Inferior parietal cortex (tissue), 1 donor: ENCODE data around the gene KRT39.

Experiments used
- DNase-seq: peaks from one replicate; pipeline ENCODE4 v3.0.0-alpha.2; 2016; ENCODE audit errors: extremely low spot score

Gene KRT39

DNA sequence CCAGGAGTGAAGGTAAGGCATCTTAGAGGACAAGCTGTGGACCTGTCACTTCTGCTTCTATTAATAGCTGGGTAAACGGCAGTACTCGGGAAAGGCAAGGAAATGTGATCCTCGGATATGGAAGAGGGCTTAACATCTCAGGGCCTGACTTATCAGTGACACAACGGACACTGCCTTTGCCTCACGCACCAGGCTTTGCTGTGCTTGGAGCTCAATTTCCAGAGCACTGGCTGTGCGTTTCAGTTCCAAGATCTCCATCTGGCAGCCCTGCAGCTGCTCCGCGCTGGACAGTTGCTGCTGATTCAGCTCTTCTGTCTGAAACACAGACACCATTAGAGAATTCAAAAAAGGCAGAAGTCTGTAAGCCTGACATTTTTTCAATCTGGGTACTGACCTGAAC is 13.8 kb upstream of the KRT39 start:
- peak; percentile 47 for DNase-seq

DNA sequence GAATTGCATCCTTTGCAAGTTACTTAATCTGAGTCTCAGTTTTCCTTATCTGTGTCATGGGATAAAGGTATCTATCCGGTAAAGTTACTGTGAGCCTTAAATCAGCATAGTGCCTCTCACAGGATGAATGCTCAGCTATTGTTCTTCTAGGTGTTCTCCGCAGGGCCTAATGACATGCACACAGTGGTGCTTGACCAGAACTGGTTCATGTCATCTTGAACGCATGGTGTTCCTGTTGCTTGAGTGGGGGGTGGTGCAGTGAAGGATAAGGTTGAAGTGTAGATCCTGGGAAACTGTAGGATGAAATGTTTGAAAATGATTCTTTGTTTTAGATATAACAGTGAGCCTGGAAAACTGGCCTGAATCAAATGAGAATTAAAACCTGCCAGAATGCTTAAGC is 13.4 kb upstream of the KRT39 start:
- DNase-seq: no peak

DNA sequence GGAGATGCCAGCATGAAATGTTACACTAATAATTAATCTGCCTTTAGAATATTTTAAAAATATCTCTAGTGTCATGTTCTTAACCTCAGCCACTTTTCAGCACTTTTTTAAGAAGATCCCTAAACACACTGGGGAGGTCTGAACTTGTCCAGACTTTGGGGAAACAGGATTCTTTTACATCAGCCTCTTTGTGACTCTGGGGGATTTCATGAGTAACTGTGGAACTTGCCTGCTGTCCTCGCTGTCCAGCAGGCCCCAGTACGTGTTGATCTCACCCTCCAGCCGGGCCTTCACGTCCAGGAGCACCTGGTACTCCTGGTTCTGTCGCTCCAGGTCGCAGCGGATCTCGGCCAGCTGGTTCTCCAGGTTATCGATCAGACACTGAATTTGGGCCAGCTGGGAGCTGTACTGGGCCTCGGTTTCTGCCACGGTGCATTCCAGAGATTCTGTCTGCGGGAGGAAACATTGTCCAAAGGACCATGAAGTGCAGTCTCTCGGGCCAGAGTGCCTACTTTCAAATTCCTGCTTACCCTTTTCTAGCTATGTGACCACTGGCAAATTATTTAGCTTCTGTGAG is 11.9 kb upstream of the KRT39 start:
- DNase-seq: no peak

DNA sequence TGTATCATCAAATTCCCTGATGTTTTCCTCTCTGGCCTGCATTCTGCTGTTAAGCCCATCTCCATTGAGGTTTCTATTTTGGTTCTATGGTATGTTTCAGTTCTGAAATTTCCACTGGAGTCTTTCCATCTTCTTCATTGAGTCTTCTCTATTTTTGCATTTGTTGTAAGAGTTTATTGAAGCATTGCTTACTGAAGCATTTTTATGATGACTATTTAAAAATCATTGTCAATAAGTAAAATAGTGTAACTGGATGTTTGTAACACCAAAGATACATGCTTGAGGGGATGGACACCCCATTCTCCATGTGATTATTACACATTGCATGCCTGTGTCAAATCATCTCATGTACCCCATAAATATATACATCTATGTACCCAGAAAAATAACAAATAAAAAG is 8.8 kb upstream of the KRT39 start:
- no peak for DNase-seq

DNA sequence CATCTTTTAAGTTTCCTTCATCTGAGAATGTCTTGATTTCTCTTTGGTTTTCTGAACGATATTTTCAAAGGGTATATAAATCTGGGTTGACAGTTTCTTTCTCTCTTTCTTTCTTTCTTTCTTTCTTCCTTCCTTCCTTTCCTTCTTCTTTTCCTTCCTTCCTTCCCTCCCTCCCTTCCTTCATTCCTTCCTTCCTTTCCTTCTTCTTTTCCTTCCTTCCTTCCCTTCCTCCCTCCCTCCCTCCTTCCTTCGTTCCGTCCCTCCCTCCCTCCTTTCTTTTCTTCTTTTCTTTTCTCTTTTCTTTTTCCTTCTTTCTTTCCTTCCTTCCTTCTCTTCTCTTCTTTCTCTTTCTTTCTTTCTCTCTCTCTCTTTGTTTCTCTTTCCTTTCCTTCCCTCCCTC is 7.6 kb upstream of the KRT39 start:
- no peak for DNase-seq

DNA sequence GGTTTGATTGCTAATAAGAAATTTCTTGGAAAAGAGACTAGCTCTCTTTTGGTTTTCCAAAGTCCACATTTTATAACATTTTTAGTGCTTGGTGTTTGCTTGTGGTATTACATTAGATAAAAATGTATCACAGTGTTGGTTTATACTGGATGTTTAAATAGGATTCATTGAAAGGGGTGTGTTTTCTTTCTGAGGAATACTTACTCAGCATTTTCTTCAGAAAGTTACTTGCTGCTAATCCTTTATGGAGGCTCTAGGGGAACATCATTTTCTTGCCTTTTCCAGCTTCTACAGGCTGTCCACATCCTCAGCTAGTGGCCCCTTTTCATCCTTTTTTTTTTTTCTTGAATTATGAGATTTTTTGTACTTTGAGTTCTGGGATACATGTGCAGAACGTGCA is 834 bp upstream of the KRT39 start:
- DNase-seq: no peak

DNA sequence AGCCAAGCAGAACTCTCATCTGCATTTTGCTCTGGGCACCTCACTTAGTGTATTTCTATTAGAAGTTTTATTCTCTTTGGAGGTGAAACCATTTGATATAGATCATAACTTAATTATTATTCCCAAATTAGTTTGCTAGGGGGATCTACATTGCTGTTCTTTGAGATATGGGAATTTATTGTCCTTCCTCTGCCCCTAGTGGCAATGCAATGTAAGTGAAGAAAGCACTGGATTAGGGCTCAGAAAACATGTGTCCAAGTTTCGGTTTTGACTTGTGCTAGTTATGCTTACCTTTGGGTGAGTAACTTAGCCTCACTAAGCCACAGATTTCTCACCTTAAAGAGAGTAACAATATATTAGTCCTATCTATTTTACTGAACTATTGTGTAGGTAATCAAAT is 2.9 kb downstream of the KRT39 start:
- no peak for DNase-seq

DNA sequence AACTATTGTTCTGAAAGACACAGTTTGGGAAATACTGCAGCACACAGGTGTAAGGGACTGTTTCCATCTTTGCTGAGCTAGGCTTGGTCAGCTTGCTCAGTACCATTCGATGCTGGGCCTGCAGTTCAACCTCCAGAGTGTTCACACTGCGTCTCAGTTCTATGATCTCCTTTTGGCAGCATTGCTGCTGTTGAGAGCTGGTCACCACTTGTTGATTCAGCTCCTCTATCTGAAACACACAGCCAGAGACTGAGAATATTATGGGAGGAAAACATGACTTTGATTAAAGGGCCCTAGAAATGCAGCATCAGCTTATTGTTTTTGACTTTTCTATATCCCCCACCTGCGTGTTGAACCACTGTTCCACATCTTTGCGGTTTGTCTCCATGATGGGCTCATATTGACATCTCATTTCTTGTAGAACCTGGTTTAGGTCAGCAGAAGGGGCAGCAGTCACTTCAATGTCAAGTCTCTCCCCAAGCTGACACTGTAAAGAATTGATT is 4.6 kb downstream of the KRT39 start:
- DNase-seq: no peak

DNA sequence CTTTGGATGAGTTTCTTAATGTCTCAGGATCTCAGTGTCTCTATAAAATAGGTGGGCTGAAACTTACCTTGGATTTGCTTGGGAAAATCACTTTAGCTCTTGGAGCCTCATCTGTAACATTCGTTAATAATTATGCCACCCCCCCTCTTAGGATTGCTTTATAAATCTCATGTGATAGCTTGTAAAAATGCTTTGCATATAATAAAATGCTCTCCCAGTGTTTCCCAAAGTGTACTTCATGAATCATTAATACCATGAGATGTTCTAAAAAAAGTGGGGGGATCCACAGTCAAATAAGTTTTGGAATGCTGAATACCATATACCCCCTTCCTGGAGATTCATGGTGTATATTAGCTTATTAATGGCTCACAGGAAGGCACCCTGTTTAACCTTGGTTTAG is 5.2 kb downstream of the KRT39 start:
- DNase-seq: no peak

DNA sequence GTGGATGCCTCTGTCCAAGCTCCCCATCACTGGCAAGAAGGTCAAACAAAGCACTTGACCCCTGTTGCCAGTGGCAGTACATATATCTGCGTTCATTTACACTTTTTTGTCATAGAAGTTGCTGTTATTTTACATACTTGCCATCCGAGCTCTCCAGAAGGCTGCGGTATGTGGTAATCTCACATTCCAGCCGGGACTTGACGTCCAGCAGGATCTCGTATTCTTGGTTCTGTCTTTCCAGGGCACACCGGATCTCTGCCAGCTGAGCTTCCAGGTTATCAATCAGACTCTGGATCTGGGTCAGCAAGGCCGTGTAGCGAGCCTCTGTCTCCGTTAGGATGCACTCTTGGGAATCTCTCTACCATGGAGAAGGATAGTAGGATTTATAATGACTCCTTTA is 6.6 kb downstream of the KRT39 start:
- no peak for DNase-seq

DNA sequence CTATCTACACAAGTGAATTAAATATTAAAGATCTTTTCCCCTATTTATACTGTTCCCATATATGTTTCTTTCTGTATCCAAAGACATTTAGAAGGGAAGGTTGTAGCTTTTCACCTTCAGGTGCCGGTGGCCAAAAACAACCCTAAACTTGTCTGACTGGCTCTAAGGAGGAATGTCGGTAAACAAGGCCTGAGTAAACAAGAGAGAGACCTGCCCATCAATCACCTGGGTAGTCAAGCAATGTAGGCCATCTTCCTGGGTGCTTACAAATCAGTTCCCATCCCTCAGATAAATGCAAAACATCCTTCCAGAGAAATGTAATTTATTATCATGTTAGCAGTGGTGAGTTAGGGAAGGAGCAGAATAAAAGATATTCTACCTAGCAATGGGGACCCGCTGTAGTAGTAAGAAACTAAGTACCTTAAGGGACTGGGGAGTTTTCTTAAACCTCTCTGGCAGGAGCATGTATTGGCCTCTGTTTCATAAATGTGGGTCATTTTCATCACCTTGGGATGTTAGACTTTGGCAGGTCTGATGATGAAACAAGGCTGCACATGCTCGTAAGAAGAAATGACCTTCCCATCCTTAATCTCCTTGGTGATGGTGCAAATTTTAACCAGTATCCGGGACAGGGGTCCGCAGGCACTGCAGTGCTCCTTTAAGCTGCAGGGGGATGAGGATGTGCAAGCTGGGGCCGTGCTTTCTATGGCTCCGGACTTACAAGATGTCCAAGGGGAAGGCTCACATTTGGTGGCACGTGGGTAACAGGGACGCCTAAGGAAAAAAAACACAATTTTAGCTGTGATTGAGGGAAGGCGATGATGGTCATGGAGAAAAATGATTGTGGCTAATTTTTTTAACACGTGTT is 8.4 kb downstream of the KRT39 start:
- no peak for DNase-seq

DNA sequence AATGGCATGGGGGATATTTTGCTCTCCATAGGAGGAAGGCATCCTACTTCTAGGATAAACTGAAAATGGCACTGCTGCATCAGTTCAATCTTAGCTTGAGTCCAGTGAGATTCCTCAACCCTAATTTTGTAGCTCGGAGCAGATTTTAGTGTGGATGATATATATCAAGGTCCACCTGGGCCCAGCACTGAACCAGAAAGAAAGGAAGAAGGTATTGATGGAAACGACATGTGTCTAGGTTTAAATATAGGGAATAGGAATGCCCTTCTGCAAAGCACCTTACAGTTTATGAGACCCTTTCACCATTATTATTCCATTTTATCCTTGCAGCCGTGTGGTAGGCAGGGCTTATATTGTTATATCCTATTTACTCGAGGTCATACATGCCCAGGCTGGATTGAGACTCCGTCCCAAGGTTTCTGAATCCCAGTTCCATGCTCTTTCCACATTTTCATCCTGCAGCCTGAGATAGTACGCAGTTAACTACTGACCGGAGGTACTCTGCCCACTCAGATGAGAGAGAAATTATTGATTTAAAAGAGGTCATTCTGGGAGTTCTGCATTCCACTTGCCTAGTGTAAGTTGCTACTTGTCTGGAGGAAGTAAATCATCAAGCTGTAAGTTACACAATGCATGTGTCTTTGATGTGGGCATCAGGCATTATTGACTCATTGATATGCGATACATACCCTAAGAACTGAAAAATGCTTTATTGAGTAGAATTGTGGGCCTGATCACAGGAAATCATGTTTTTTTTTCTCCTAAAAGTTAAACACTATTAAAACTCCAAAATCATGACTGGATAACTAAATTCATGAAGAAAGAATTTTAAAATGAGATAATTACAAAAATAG is 10.1 kb downstream of the KRT39 start:
- no peak for DNase-seq

DNA sequence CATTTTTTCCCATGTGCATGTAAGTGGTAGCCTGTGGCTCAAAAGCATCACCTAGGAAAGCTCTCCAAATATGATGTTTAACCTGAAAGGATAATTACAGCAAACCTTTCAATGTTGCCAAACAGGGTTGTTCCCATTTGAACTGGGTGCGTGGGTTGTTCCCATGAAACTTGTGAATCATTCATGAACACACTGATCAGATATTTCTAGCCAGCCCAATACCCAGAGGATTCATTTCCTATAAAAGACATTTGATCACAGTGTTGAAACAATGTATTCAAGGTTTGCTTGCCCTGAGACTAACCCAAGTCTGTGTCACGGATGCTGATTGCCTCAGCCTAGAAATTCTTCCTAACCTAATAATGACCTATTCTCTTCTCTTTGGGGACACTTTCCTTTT is 12.9 kb downstream of the KRT39 start:
- no peak for DNase-seq

DNA sequence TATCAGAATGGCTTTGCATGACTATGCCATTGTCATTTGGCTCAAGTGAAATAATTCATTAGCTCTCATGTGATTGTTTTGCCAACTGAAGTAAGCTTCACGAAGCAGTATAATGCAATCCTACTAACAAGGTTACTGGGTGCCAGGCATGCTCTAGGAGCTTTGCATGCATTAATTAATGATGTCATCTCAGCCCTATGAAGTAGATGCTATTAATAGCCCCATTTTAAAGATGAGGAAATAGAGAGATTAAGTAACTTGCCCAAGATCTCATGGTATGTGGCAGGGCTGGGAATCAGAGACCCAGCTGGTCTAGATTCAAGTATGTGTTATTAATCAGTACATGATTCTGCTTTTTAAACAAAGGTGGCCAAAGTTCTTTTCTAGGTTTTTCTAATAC is 14.1 kb downstream of the KRT39 start:
- no peak for DNase-seq

DNA sequence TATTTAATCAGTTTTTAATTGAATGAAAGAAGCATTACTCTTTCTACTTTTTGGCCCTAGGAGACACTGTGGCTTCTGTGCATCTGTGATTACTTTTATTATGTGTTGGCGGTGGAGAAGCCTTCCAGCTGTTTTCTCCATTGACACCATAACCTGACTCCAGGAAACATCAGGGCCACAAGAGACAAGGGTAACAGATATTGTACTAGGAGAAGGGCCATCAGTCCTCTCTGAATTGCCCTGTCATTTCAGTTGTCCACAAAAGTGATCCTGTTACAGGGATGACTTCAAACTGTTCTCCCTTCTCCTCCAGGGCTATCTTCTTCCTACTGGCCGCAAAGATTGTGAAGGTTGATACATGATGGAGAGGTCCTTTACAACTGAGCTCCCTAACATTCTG is 14.6 kb downstream of the KRT39 start:
- no peak for DNase-seq

DNA sequence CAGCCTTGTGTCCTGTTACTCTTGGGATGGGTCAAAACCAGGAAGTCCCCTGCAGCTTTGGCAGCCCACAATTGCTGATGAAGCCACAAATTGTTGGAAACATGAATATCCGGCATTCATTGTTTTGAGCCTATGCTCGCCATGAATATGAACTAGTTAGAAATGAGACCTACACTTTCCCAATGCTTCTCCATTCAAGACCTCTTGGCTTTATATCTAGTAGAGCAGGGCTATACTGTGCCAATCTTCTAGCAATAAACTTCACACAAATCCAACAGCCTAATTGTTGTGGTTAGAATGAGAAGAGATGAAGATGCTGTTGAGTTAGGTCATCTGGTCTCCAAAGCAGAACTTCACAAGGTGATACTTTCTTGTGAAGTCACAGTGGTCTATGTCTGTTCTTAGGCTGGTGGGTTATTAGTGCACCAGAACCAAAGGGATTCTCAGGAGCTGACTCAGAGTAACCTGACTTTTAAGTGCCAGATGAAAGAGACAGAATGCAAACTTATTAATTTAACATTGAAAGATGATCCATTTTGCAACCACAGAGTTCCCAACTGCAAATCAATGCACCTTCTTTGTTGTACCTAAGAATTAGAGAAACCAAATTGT is 15.6 kb downstream of the KRT39 start:
- no peak for DNase-seq

DNA sequence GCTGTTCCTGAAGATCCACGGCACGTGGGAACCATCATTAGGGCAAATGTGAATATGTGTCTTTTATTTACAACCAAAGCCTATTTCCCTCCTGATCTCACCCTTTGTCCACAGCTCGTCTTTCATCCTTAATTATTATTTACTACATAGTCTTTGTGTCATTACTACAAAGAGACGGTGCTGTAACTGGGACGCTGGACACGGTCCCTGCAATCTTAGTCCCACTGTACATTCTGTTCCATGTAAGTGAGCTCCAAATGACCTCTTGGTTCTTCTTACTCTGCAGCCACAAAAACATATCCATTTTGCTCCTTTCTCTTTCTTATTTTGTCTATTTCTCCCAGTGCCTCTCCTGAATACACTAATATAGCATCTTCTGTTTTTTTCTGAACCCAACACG is 16.6 kb downstream of the KRT39 start:
- DNase-seq: no peak

DNA sequence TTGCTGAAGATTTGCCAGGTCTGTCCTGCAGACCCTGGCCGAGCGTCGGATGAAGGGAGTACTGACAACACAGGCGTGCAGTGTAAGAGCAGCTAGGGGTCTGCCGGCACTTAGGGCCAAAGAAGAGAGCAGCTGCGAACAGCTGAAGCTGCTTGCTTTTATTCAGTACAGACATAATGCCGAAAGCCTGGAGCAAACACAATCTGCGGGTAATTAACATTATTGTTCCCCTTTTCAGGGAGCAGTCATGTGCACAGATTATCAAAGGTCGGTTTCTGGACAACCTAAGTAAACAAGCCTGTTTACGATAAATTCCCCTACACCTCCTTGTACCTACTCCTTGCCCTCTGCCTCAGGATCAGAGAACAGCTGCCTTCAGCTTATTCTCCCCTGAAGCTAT is 17.3 kb downstream of the KRT39 start:
- DNase-seq: no peak

DNA sequence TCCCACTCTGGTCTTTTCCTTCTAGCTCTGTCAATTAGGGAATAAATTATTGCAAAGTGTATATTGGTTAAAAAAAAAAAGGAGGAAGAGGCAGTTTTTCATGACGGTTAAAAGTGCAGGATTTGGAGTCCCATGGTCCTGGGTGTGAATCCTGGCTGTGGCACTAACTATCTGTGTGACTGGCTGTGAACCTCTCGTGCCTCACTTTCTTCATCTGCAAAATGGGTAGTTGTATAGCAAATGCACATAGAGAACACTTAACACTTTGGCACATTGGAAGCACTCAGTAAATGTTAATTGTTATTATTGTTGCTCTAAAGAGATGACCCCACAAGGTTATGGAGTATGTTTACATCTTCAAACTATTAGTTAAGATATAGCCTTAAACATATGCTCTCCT is 18.8 kb downstream of the KRT39 start:
- no peak for DNase-seq

DNA sequence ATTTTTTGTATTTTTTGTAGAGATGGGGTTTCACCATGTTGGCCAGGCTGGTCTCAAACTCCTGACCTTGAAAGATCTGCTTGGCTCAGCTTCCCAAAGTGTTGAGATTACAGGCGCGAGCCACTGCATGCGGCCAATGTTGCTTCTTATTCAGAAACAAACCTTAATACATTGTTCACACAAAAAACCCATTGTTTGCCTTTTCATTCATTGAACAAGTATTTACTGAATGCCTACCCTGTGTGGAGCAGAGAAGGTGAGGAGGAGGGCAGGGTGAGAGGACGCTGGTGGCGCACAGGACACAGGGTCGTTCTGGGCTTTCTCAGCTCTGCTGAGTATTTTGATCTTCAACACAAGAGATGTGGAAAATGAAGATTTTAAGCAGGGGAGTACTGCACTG is 21.3 kb downstream of the KRT39 start:
- no peak for DNase-seq

DNA sequence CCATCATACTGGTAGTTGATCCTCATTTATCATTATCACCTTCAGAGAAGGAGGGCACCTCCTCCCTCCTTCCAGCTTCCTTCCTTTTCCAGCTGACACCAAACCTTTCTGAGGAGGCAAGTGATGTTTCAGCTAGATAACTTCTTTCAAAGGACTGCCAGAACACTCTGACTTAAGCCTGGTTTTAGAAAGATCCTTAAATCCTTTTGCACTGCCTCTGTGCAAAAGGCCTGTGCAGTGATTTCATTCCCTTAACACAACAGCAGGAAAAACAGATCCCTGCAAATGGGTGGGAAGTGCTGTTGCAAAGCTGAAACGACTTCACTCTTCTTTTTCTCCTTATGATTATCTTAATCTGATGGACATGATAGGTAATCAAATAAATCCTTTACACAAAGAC is 22.2 kb downstream of the KRT39 start:
- no peak for DNase-seq

DNA sequence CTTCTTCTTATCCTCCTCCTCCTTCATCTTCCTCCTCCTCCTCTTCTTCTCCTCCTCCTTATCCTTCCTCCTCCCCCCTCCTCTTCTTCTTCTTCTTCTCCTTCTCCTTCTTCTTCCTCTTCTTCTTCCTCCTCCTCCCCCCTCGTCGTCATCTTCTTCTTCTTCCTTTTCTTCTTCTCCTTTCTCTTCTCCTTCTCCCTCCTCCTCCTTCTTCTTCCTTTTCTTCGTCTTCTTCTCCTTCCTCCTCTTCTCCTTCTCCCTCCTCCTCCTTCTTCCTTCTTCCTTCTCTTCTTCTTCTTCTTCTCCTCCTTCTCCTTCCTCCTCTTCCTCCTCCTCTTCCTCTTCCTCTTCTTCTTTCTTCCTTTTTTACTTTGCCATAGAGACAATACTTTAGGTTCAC is 24.2 kb downstream of the KRT39 start:
- no peak for DNase-seq
